ENCODE data around the gene RAB17.
"Not testable (repeated sequence)": the region's sequence is repeated elsewhere in the genome, so short reads cannot be mapped to it uniquely, and the experiment has no call there.

Gene RAB17

DNA sequence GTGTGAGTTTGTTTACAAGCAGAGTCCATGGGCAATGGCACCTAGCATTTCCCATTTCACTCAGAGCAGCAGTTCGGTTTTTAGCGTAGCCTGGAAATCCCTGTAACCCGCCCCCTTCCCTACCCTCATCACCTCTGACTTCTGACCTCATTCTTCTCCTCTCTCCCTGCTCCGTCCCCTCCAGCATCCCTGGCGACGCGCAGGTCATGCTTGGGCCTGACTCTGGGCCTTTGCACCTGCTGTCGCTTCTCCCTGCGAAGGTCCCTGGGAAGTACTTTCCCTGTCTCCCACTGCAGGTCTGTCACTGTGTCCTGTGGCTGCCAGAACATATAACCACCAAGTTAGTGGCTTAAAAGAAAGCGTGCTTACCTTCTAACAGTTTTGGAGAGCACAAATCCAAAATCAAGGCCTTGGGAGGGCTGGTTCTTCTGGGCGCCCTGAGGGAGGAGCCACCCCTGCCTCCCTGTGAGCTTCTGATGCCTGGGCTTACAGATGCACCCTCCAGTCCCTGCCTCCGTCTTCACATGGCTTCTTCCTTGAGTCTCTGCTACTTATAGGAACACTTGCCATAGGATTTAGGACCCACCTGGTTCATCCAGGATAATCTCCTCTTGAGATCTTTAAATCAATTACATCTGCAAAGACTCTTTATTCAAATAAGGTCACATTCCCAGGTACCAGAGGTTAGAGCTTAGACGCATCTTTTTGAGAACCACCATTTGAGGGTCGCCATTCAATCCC is 8.1 kb upstream of the RAB17 start:
- DNase-seq (ENCODE audit: low spot score): no peak

DNA sequence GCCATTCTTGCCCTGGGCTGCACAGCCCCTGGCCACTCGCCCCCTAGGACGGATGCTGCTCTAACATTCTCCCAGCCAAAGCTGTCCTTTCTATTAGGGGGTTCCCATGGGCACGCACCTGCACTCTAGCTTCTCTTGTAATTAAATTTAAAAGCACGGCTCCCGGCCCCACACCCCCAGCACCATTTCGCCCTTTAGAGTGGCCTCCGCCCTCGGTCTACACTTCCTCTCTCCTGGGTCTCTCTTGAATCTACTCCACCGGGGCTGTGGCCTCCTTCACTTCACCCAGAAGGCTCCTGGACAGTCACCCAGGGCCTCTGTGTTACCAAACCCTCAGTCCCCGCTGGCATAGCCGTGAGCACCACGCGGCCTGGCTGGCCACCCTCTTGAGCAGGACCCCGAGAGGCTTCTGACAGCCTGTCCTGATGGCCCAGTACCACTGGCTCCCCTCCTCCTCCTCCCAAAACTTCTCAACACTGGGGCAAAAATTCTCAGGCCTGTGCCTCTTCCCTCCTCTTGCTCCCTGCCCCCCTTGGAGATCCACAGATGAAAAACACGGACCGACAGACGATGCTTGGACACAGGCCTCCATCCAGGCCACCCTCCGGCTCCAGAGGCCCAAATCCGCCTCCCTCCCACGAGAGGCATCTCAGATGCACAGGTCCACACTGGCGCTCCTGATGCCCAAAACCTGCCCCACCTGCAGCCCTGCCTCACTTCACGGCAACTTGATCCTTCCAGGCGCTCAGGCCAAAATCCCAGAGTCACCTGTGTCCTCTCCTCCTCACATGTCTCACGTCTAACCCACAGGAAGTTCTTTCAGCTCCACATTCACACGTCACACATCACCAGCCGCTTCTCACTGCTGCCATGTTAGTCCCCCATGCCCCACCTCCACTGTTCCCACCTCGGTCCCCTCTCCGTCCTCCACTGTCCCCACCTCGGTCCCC is 6.9 kb upstream of the RAB17 start:
- no peak for DNase-seq (ENCODE audit: low spot score)

DNA sequence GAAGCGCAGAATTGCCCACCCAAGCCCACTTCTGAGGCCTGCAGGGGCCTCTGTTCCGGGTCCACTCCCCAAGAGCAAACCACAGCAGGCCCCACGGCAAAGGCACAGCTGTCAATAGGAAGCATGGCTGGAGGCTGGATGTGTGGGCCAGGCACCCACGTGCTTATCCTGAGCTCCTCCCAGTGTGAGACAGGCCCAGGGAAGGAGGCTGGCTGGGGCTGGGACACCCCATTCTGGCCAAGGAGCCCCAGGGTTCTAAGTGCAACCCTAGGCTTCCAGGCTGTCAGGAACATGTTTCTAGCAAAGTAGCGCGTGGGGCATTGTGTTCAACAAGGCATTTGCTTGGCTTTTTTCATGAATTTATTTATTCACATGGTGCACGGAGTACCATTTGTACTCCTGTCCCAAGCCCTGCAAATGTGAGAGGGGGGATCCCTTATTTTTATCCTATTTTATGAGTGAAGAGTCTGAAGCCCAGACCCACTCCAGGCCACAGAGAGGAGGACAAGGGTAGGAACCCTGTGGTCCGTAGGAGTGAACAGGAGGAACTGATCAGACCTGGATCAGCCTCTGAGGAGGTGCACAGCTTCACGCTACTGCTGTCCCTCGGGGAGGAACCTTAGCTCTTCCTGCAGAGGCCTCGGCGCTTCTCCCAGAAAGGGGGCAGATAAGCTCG is 6.1 kb upstream of the RAB17 start:
- no peak for DNase-seq (ENCODE audit: low spot score)

DNA sequence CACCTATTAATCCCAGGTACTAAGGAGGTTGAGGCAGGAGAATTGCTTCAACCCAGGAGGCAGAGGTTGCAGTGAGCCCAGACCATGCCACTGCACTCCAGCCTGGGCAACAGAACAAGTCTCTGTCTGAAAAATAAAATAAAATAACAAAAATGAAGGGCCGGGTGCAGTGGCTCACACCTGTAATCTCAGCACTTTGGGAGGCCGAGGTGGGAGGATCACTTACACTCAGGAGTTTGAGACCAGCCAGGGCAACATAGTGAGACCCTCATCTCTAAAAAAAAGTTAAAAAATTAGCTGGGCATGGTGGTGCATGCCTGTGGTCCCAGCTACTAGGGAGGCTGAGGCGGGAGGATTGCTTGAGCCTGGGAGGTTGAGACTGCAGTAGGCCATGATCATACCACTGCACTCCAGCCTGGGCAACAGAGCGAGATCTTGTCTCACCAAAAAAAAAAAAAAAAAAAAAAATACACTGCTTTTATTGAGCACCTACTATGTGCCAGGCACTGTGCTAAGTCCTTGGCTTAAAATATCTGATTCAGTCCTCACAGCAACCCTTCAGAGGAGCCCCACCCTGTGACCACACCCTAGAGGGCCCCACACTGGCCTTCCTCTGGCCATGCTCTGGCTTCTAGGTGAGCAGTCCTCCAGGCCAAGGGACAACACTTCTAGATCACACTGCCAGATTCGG is 5.4 kb upstream of the RAB17 start:
- not testable (repeated sequence) for DNase-seq (ENCODE audit: low spot score)

DNA sequence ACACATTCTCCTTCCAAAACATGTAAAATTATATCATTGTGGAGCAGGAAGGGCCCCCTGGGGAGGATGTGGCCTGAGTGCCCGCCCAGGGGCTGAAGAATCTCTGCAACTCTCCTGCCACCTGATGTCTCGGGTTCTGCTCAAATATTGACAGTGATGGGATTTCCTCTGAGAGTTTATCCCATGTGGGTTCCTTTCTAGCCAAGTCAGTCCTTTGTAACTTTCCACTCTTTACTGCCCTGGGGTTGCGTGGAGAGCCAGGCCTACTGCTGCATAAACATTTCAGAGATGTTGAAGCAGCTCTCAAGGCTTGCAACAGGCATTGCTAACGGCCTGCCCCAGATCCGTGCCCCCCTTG is 4.0 kb upstream of the RAB17 start:
- DNase-seq (ENCODE audit: low spot score): peak; percentile 58

DNA sequence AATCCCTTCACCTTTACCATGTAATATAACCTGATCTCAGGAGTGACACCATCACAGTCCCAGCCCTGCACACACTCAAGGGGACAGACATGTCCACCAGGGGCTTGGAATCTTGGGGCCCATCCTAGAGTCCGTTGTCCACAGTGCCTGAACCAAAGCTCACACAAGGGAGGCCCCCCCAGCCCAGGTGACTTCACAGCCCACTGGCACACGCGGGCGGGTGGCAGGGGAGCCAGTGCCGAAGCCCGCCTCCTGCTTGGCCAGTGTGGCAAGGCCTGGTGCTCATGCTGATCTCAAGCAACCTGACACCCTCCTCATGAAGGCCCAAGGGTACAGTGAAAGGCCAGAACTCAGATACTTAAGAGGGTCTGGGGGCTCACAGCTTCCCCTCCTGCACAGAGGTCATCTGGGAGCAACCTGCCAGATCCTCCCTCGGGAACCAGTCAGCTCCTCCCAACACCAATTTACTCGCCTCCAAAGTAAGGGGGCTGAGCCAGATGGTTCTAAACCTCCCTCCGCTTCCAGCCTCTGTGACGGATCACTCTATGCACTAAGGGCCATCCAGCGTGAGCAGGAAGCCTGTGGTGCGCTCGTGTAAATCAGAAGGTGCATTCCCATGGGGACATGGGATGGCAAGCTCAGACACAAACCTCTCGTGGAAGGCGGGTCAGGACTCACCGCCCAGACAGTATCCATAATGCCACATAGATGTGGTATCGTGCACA is 3.2 kb upstream of the RAB17 start:
- no peak for DNase-seq (ENCODE audit: low spot score)

DNA sequence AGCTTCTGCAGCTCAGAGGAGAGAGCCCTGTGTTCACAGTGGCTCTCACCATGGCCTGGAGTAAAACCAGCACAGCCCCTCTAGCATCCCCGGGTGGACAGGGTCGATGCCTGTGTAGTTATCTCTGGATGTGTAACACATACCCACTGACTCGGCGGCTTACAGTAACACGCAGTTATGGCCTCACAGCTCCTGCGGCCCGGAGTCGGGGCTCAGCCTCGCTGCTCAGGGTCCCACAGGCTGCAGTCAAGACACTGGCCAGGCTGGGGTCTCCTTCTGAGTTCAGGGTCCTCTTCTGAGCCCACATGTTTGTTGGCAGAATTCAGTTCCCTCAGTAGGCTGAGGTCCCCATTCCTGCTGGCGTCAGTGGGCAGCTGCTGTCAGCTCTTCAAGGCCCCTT is 2.5 kb upstream of the RAB17 start:
- DNase-seq (ENCODE audit: low spot score): no peak

DNA sequence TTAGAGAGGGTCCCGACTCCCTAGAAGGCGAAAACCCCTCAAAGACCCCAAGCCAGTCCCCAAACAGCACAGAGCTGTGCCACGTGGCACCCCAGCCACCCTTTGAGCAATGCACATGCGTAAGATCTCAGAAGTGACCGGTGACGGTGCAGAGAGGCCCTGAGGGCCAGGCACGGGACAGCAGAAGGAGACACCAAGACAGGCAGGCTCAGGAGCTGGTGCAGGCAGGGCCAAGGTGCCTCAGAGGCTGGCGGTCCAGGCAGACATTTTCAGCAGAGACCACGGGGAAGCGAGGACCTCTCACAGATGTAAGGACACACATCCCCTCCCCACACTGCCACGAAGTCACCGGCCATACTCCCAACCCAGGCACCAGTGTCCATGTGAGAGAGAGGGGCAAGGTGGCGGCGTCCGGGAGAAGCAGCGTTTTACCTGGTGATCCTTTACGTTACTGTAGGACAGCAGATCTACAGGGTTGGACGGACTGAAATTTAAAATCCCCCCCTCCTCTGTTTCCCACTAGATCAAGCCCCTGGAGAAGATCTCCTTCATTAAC is 2.0 kb upstream of the RAB17 start:
- DNase-seq (ENCODE audit: low spot score): no peak

DNA sequence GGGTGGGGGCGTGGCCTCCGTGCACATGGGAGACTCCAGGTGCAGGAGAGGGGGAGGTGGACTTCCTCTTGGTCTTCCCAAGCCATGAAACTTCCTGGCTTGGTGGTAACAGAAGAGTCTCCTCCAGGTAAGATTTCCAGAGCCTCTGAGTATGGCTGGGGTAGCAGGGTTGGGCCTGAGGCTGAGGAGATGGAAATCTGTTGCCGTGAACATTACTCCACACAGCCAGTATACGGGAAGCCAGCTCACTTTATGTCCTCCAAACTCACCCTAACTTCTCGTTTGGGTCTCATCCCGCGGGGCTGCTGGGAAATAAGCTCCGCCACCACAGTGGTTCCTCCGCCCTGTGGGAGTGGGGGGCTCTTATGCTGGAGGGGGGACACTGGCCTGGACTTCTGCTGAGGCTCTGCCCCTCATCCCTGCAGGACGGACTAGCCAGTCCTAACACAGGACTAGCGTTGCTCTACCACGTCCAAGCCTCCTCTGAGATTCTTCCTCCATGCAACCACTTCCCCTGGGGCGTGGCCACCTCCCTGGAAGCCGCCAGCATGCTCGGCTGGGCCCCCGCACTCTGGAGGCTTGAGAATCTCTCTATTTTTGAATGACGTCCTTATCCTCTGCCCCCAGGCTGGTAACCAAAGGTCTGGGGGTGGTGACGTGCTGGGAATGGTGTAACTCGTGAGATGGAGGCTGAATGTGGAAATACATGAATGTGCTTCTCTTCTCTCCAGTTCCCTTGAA is 777 bp upstream of the RAB17 start:
- peak; percentile 55 for DNase-seq (ENCODE audit: low spot score)

DNA sequence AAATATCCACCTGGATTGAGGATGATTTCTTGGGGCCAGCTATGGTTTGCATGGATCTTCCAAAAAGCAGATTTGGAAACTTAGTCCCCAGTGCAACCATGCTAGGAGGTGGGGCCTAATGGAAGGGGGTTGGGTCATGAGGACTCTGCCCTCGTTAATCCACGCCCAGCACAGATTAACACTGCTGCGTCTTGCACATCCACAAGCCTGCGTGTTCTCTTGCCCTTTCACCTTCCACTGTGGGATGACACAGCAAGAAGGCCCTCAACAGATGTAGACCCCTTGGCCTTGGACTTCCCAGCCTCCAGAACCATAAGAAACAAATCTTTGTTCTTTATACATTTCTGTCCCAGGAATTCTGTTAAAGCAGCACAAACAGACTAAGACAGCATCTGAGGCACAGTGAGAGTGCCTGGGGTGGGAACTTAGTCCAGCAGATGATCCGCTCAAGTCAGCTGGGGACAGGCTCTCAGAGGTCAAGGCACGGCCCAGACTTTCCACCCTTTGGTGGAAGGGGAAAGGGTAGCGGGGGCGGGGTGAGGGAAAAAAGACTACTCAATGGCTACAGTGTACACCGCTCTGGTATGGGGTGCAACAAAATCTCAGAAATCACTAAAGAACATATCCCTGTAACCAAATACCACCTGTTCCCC is 2.4 kb downstream of the RAB17 start:
- DNase-seq (ENCODE audit: low spot score): no peak

DNA sequence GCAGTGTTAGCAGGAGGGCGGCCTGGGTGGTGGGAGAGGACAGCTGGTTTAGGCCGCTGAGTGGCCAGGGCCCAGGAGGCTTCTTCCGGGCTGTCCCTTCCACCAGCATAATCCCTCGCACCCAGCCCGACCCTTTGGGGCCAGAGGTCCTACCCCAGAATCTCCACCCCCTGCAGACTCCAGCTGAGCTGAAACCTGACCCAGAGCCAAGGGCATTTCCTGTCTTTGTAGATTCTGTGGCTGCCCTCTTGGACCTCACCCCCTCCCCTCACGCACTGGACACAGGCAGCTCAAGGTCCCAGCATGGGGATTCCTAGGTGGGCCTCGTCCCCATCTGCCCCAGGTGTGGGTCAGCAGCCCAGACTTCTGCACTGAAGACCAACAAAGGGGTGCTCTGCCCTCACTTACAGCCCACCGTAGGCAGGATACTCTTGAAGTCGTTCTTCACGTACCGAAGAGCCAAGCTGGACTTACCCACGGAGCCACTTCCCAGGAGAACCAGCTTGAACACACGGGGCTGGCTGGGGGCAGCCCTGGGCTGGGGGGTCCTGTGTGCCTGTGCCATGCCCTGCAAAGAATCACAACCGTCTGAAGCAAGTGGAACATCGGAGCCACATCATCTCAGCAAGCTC is 4.8 kb downstream of the RAB17 start:
- DNase-seq (ENCODE audit: low spot score): no peak

DNA sequence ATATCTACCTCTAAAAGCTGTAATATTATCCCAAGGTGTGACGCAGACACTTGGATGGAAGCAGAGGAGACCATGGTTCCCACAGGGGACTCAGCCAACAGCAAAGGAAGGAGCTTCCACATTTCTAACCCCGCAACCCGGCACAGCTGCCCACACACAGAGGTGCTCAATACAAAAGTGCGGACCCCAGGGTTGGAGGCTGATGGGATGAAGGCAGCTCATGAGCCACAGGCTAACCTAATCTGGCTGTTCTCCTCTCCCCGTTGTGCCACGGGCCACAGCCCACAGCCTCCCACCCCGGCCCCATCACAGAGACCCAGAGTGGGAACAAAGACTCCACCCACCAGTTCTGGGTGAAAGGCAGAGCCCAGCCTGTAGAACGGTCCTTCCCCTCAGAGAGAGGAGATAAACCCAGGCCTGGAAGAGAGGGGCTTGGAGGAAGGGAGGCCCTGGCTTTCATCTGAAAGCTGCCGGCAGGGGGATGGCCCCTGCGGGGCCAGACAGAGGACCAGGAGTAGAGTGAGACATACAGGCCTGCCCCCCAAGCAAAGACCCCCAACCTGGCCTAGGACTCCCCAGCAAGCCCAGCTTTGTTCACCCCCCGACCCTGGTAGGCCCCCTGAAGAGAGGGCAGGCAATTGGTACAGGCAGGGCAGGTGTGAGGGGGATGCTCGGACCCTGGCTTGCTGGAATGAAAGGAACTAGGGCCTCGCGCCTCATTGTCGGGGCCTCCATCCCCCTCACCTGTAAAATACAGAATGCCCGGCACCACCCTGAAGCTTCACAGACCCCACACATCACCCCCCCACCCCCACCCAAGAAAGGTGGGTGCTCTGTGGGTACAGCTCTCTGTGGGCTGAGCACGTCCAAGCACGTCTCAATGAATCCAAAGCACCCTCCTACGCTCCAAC is 6.9 kb downstream of the RAB17 start:
- no peak for DNase-seq (ENCODE audit: low spot score)

DNA sequence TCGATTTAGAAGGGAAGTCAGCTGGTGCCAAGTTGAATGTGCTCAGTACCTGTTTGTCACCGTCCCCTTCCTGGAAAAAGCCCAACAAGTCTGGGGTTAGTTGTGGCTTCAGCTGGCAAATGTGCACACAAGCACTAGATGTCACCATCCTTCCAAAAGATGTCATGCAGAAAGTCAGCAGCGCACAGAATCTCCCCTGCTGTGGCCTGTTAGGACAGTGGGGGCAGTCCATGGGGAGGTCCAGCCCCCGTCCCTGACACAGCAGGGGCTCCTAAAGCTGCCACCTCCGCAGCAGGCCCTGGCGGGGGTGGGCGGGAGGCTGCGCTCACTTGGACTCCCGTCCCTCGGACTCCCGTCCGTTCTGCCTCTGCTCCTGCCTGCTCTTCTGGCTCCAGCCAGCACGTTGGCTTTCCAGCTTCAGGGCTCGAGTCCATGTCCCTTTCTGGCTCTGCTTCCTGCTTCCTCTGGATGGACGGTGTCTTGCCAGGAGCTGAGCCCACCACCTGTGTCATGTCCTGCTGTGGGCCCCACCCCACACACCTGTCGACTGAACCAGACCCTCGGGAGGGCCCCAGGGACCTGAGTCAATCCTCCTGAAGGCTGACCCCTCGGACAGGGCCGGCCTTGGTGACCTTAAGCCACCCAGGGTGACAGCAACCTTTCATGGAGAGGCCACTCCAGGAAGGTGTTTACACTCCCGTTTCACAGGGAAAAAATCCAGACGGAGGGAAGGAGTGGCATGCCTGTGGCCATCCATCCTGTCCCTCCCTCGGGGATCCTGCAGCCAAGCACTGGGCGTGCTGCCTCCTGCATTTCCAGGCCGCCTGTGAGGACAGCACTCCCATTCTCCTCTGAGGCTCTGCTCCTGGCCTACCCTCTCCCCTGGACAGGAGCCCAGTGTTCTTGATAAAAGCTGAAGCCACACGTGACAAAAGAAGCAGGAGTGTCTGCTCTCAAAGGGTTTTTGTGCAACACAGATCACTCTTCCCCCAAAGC is 8.5 kb downstream of the RAB17 start:
- peak; percentile 81 for DNase-seq (ENCODE audit: low spot score)

DNA sequence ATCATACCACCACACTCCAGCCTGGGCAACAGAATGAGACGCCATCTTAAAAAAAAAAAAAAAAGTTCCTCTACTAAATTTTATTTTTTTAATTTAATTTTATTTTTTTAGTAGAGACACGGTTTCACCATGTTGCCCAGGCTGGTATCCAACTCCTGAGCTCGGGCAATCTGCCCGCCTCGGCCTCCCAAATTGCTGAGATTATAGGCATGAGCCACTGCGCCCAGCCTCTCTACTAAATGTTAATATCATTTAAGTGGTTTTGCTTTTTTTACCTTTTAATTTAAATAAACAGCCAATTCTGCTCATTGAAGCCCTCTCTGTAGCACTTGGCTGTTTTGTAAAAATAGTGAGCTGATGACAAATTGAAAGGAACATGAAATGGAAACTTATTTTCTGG is 9.2 kb downstream of the RAB17 start:
- DNase-seq (ENCODE audit: low spot score): no peak

DNA sequence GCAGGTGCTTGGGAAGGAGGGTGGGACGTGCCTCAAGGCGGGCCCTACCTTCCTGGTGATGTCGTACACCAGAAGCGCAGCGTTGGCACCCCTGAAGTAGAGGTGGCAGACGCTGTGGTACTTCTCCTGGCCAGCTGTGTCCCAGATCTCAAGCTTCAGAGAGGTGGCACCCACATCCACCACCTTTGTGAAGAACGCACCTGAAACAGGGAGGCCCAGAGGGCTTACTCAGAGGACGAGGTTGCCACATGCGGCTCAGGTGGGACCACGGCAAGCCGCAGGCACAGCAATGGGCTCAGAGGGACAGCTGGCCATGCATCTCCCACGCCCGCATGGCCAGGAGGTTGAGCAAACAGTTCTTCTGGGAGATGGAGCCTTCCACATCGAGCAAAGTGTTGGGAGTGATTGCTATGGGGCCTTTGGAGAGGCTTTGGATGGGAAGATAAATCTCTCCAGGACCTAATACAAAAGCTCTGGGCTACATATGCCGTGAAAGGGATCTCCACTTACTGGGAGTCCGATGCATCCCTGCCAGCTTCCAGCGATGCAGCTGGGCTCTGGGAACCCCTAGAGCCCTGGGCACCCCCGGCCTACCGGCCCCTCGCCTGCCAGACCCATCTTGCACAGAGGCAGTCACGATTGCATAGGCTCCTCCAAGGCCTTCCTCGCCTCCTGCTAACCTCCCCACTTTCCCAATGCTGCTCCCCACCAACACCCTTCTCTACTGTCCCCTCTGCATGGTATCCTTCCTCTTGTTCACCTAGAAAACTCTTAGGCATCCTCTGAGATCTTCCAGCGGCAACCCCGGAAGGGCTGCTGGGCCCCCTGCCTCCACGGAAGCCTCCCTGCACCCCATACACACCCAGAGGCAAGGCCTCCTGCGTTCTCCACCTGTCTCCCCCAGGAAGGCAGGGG is 12.3 kb downstream of the RAB17 start:
- DNase-seq (ENCODE audit: low spot score): no peak

DNA sequence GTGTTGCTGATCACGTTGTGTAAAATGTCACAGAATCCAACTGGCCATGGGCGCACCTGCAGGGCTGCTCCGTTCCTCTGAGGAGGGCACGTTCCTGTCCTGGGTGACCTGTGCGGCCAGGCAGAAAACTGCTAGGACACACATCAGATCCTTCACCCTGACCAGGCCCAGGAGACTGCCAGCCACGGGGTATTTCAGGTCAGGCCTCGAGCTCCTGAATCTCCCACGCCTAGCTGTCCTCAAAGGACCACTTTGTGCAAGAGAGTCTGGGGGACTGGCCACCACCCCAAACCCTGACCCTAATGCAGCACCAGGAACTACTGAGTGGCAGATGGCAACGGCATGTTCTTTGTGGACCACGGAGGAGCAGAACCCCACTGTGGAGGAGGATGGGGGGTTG is 13.1 kb downstream of the RAB17 start:
- no peak for DNase-seq (ENCODE audit: low spot score)
